HG03520 (cell line): ENCODE data around the gene DCP2.
A peak's percentile ranks its signal among the peaks of the same experiment; 100 is the strongest.

Source experiments
- ATAC-seq: cut with Tn5 transposase; IDR thresholded peaks from one replicate; pipeline ENCODE4 v1.9.1; 2021; ENCODE audit warnings: mild to moderate bottlenecking, moderate library complexity; ENCODE audit not compliant: unreplicated experiment

DCP2 gene

DNA sequence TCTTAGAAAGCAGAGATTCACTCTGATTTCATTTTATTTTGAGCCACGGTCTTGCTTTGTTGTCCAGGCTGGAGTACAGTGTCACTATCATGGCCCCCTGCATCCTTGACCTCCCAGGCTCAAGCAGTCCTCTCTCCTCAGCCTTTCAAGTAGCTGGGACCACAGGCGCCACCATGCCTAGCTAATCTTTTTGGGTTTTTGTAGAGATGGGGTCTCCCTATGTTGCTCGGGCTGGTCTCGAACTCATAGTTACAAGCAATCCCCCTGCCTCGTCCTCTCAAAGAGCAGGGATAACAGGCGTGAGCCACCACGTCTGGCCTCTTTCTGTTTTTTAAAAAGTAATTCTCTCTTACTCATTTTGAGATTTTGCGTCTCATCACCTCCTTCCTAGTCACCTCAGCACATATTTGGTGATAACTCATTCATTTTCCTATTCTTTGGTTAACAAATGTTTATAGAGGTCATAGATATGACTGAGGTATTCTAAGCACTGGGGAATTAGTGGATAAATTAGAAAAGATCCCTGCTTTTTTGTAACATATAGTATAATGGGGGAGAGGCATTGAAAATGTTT, 10.8 kb upstream of the DCP2 start:
- no peak for ATAC-seq

DNA sequence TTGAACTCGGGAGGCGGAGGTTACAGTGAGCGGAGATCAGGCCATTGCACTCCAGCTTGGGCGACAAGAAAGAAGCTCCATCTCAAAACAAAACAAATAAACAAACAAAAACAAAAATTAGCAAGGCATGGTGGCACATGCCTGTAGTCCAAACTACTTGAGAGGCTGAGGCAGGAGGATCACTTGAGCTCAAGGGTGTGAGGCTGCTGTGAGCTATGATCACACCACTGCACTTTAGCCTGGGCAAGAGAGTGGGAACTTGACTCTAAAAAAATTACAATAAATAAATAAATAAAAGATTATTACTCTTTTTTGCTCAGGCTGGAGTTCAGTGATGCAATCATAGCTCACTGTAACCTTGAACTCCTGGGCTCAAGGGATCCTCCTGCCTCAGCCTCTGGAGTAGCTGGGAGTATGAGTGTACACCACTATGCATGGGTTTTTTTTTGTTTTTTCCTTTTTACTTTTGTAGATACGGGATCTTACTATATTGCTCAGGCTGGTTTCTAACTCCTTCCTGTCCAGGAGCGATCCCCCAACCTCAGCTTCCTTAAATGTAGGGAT, 9.0 kb upstream of the DCP2 start:
- no peak for ATAC-seq

DNA sequence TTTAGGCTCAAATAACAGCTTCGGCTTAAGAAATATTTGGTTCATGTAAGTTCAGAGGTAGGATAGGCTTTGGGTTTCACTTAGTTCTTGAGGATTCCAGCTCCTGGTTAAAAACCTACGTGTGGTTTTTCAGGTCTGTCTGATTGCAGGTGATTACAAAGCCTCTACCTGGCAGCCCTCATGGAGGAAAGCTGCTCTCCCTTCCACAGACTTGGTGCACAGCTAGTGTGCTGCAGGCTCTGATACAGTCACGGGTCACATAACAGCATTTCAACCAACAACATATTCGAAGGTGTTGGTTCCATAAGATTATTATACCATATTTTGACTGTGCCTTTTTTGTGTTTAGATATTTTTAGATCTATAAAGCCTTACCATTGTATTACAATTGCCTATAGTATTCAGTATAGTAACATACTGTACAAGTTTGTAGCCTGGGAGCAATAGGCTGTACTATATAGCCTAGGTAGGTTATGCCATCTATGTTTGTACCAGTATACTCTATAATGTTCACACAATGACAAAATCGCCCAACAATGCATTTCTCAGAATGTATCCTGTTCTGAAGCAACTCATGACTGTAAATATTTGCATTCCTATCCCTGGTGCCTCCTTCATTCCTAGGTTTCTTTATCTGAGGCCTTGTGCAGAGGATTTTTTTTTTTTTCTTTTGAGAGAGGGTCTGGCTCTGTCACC, 8.0 kb upstream of the DCP2 start:
- ATAC-seq, result no peak

DNA sequence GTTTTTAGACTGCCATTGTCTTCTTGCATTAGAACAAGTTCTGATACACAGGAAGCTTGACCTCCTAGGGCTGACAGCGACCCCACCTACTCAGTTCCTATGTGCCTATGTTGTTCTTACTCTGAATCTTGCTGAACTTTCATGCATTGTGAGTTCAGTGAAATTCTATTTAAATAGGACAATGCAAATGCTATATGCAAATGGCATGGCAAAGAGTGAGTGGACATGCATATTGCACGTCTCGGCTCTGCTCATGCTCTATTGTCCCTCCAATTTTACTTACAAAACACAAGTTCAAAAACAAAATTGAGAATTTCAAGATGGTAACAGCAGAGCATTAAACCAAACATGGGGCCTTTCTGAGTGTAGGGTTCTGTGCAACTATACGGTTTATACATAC, 5.3 kb upstream of the DCP2 start:
- ATAC-seq, result no peak

GRCh38 chr5:112973036-112973435, 3.6 kb upstream of the DCP2 start:
- ATAC-seq, result no peak

GRCh38 chr5:112973904-112974303, 2.7 kb upstream of the DCP2 start:
- no peak for ATAC-seq

- ATAC-seq, result no peak
These were observed 1.7 kb upstream of the DCP2 start for GRCh38 chr5:112974901-112975300.

DNA sequence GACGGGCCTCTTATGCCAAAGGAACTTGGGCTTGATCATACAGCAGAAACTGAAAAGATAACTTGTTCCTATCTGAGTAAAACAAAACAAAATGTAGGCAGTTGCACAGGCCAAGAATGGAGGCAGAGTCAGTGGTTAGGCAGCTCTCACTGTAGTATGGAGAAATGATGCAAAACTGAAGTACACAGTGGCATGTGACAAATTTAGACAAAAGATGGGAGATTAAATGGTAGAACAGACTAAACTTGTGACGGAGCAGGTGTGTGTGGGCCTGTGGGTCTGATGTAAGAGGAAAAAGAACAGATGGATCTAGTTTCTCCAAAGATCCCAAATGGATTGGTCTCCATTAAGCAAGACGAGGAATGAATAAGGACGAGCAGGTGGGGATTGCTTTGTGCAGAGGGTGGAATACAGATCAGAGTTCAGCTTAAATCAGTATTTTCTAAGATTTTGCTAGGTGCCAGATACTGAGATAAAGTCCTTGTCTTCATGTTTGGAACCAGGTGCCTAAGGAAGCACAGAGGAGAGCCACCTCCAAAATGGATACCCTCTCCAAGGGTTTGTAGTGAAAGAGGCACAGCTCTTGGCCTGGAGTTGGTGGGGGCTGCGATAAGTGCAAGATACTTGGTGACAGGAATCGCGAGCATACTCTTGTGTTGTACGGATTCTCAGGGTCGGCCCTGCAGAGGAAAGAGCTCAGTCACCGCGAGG, 722 bp upstream of the DCP2 start:
- peak; percentile 2 for ATAC-seq

DNA sequence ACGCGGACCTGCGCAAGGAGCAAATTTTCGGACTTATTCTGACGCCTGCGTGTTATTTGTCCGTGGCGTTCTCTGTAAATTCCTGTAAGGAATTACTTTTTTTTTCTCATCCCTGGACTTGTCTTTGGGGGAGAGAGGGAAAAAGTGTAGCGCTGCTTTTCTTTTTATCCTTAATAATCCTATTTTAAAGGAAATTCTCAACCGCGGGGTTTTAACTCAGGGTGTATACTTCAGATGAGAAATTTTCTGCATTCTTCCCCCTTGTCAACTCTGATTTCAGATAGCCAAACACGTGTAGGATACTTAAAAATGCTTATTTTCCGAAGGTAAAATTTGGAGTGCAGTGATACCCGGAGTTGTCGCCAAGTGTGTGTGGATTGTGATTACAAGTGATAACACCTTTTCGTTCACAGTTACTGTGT, 853 bp downstream of the DCP2 start:
- ATAC-seq, result no peak

GRCh38 chr5:112978836-112979235, 2.2 kb downstream of the DCP2 start:
- no peak for ATAC-seq

DNA sequence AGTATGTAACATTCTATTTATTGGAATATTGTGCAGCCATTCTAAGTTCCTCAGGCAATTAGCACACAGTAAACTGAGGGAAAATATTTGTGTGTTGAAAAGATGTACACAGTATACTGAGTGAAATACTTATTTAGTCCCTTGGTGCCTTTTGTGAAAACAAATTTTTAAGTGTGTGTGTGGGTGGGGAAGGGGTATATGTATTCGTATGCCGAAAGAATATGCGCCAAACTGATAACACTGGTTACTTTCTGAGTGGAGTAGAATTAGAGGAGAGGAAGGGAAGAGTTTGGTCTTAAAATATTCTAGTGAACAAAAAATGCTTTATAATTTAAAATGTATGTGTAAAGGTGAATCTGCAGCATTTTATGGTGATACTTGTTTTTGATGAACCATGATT, 3.1 kb downstream of the DCP2 start:
- ATAC-seq, result no peak

- ATAC-seq, result no peak
These were observed 6.8 kb downstream of the DCP2 start for GRCh38 chr5:112983363-112983762.

DNA sequence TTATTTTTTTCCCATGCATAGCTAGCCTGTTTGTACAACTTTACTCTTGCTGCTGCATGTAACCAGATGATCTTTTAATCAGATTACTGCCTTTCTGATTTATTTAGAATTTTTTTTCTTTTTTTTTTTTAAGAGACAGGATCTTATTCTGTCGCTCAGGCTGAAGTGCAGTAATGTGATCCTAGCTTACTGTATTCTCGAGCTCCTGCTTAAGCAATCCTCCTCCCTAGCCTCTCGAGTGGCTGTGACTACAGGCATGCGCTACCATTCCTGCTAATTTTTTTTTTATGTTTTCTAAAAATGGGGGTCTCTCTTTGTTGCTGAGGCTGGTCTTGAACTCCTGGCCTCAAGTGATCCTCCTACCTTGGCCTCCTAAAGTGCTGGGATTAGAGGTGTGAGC, 9.6 kb downstream of the DCP2 start:
- ATAC-seq, result no peak

DNA sequence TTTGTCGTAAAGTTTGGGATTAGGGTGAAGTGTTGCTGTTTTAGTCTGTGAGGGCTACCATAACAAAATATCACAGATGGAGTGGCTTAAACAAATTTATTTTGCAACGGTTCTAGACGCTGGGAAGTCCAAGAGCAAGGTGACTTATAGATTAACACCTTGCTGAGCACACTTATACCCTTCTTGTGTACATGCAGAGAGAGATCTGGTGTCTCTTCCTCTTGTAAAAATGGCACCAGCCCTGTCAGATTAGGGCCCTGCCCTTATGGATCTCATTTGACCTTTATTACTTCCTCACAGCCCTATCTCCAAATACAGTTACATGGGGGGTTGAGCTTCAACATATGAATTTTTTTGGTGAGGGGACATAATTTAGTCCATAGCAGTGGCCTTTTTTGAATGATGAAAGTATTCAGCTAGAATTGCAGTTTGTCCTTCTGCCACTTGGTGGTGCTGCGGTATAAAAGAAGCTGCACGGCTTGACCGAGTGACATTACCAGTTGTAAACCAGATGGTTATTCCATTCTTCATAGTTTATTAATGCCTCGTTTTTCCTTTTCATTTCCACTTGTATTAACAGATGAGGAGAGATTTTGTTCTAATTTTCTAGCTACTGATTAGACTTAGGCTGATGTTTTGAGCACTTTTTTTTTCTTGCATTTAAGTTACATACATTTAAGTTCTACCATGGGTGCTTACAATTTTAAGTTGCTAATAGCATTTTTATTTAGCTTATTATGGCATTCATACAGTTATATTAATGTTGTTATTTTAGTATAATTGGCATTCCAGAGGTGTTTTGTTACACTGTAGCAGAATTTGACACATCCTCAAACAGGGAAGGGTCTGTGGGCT, 19.4 kb downstream of the DCP2 start:
- ATAC-seq, result peak; percentile 80

DNA sequence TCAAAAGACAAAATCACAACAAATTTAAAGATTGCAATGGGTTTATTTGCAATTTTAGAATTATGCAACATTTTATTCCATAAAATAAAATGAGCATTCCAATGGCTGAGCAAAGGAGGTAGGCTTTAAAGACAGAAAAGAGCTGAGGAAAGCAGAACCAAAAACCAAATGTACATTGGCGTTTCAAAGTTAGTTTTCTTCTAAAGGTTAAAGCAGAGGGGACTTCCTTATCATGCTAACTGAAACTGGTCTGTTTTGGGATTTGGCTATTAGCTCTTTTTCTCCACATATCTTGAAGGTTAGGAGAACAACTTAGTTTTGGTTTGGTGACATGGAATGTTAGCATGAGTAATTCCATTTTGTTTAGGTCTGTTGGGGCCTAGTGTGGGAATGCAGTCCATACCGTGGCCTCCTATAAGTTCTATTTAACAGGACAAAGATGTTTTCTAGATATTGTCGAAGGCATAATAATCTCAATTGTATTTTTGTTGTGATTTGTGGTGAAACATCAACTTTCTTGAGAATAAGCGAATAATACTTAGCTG, 20.3 kb downstream of the DCP2 start:
- no peak for ATAC-seq

- ATAC-seq, result no peak
These were observed 21.7 kb downstream of the DCP2 start for GRCh38 chr5:112998296-112998695.

DNA sequence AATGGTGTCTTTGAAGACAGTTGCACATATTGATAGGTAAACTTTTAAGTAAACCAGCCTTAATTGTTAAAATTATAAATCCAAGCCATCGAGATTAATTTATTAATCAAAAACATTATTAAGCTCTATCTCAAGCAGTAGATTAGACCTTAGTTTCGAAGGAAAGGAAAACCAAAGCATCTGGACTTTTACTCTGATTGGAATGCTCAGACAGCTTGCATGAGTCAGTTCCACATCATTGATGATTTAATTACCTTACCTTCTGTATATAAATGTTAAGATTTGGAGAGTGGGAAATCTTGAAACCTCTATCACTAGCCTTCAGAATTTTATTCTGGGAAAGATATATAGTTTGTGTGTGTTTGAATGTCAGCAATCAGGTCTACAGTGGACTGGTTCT, 23.9 kb downstream of the DCP2 start:
- ATAC-seq, result no peak

DNA sequence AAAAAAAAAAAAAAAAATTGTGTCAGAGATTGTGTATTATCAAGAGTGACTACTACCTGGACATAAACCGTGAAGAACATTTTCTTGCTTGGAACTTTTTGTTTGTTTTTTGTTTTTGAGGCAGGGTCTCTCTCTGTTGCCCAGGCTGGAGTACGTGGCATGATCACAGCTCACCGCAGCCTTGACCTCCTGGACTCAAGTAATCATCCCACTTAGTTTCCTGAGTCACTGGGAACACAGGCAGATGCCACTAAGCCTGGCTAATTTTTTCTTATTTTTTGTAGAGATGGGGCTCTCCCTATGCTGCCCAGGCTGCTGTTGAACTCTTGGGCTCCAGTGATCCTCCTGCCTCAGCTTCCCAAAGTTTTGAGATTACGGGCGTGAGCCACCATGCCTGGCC, 25.8 kb downstream of the DCP2 start:
- ATAC-seq, result no peak

DNA sequence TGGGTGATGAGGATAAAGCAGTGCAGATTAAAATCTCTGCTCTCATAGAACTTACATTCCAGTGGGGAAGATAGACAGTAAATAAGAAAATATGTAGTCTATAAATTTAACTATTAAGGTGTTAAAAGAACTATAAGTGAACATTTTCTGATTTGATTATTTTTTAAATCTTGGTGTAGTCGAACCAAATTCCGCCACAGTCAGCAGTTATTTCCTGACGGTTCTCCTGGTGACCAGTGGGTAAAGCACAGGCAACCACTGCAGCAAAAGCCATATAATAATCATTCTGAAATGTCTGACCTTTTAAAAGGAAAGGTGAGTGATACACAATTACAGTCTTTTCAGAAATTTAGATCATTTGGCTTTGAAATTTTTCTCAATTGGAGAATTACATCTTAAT, 27.2 kb downstream of the DCP2 start:
- no peak for ATAC-seq

DNA sequence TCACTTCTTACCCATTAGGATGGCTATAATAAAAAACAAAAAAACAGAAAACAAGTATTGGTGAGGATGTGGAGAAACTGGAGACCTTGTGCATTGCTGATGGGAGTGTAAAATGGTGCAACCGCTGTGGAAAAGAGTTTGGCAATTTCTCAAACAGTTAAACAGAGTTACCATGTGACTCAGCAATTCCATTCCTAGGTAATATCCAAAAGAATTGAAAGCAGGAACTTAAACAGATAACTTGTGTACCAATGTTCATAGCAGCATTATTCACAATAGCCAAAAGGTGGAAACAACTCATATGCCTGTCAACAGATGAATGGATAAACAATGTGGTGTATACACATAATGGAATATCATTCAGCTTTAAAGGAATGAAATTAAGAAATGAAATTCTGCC, 28.9 kb downstream of the DCP2 start:
- no peak for ATAC-seq
